ENCODE data around the gene HBG2. TPM values are rescaled to one million over a fixed set of nuclear protein-coding genes. Genes with fewer than 3 reads are reported as not detected.
A peak's percentile ranks its signal among the peaks of the same experiment; 100 is the strongest.
"Not testable (repeated sequence)": the region's sequence is repeated elsewhere in the genome, so short reads cannot be mapped to it uniquely, and the experiment has no call there.

Gene HBG2
- total RNA-seq, 1 donor from 2014 or later, result 2,646 TPM

DNA sequence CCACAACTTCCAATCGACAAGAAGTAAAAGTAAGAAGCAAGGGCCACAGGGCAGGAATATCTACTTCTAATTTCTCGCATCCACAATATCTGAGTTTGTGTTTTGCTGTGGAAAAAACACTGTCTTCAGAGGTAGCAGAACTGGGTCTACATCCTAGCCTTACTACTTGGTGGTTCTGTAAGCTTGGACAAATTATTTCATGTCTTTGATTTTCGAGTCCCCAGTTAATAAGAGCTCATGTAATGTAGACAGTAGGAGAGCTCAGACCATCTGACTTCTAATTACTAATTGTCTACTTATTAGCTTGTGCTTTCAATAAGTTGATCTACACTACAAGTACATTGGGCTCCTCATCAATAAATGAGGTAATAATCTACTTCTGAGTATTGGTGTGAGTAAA is 28.5 kb upstream of the HBG2 start:
- no peak for DNase-seq (ENCODE audit: low spot score in 2 of 2)
- no peak for FAIRE-seq

DNA sequence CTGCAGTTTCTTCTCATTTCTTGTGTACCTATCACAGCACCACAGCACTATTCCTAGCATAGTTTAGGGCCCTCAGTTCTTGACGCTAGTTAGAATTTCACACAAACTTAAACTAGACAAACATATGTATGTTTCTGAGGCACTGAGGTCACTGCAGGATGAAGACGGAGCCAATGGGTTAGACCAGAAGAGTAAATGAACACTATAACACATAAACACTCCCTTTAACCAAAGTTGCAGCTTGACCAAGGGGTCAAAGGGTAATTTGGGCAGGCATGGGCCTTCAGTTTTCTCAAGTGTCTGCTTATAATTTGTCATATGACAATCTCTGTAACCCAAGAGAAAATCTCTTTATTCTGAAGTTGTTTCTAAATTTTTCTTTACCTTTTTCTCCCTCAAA is 28.0 kb upstream of the HBG2 start:
- DNase-seq (ENCODE audit: low spot score in 2 of 2) (no peak), FAIRE-seq (no peak)

- FAIRE-seq (no peak), DNase-seq (ENCODE audit: low spot score in 2 of 2) (no peak)
These were observed 27.0 kb upstream of the HBG2 start for GRCh38 chr11:5281596-5281995.

GRCh38 chr11:5280582-5281102 is 26.1 kb upstream of the HBG2 start:
- DNase-seq (ENCODE audit: low spot score in 2 of 2), result peak in 1 of 2 donors; percentile 23
- no peak for FAIRE-seq

DNA sequence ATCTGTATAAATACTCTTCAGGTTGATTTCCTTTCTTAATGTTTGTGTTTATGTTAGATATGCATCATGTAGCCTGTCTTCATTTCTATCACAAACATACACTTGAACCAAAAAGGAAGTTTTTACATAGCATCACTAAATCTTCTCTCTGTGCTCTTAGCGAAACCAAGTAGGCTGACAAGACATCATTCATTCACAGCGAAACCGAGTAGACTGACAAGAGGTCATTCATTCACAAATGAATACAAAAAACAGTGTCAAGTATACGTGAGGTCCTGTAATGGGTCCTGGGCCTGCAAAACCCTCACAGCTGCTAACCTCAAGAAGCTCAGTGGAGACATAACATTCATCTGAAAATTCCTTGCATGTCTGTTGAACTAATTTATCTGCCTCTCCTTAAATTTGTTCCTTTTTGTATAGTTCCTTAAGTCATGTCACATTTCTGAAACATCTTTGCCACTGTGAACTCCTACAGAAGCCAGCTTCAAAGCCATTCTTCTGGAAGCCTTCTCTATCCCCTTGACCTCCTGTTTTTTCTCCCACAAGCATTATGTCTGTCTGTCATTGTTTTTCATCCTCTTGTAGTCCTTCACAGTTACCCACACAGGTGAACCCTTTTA is 25.0 kb upstream of the HBG2 start:
- no peak for FAIRE-seq
- DNase-seq (ENCODE audit: low spot score in 2 of 2), result no peak

DNA sequence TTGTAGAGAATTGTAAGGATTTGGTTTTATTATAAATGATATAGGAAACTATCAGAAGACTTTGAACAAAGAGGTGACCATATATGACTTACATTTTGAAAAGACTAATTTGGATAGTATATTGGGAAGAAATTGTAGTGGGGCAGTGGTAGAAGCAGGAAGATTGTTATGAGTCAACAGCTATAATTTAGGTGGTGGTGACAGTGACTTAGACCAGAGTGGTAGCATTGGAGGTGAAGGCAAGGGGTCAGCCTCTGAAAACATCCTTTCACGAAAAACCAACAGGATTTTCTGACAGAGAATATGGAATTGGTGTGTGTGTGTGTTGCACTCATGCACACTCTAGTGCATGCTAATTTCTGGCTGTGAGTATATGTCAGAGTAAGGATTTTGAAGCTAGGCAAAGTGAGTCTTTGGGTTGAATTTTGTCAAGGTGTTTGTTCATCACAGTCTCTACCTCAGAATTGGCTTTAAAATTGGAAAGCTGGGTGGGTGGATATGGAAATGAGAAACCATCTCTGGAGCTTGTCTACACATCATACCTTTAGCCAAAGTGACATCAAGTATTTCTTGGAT is 23.3 kb upstream of the HBG2 start:
- FAIRE-seq, result no peak
- no peak for DNase-seq (ENCODE audit: low spot score in 2 of 2)

- FAIRE-seq (no peak), DNase-seq (ENCODE audit: low spot score in 2 of 2) (no peak)
These were observed 22.1 kb upstream of the HBG2 start for GRCh38 chr11:5276697-5277096.

DNA sequence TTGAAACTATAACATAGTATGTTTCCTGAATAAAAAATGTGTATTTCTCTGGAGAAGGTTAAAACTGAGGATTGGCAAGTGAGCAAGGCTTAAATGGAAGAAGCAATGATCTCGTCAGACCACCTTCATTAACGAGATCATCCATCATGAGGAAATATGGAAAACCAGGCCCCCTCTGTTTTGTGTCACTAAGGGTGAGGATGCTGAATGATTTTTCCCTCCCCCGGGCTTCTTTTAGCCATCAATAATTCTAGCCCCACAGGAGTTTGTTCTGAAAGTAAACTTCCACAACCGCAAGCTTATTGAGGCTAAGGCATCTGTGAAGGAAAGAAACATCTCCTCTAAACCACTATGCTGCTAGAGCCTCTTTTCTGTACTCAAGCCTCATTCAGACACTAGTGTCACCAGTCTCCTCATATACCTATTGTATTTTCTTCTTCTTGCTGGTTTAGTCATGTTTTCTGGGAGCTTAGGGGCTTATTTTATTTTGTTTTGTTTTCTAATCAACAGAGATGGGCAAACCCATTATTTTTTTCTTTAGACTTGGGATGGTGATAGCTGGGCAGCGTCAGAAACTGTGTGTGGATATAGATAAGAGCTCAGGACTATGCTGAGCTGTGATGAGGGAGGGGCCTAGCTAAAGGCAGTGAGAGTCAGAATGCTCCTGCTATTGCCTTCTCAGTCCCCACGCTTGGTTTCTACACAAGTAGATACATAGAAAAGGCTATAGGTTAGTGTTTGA is 21.0 kb upstream of the HBG2 start:
- no peak for FAIRE-seq
- DNase-seq (ENCODE audit: low spot score in 2 of 2), result no peak

DNA sequence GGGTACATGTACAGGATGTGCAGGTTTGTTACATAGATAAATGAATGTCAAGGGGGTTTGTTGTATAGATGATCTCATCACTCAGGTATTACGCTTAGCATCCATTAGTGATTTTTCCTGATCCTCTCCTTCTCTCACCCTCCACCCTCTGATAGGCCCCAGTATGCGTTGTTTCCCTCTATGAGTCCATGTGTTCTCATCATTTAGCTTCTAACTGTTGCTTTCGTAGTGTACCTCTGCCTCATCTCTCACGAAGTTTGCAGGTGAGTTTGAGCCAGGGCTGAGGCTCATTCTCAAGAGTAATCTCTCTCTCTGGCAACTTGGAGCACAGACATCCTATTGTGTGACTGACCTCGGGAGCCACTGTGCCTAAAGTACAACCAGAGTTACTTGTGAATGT is 19.8 kb upstream of the HBG2 start:
- FAIRE-seq, result no peak
- no peak for DNase-seq (ENCODE audit: low spot score in 2 of 2)

GRCh38 chr11:5272395-5273017 is 17.9 kb upstream of the HBG2 start:
- no peak for DNase-seq (ENCODE audit: low spot score in 2 of 2)
- no peak for FAIRE-seq

DNA sequence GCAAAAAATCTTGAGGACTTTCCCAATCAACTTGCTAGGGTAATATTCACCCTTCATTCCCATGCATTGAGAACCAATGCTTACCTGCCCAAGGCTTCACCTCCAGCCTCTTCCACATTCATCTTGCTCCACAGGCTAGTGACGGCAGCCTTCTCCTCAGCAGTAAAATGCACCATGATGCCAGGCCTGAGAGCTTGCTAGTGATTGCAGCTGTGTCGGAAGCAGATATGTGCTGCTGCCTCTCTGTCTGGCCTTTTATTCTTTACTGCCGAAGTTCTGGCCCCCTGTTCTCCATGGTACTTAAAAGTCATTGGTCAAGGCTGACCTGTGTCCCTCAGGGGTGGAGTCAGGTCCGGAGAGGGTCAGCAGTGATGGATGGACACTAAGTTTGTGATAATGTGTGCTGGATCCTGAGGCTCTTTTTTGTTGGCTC is 15.2 kb upstream of the HBG2 start, which contains the start of gene HBE1:
HBE1 (minus strand) TSS at position 231 of the 433 bp plus-strand sequence; CDS start at position 176, 55 bp downstream.
- FAIRE-seq, result no peak

DNA sequence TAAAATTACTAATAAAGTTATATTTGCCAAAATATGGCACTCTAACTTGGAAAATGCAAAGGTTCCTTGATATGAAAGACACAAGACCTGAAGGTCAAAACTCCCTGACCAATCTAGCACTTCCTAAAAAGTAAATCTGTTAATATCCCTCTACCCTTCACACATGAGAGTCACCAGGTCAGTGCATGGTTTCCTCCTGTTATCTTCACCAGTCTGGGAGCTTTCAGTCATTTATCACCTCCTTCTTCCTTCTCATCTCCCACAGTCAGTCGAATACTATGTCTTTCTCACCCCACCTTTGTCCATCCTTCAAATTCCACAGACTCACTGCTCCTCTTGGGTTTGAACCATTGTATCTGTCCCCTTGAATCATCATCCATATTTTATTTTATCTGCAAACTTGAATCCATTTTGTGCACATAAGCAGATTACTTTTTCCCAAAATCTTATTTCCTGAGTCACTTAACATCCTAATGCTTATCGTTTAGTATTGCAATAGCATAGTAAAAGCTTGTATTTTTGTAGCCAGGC is 12.5 kb upstream of the HBG2 start:
- FAIRE-seq, result no peak
- DNase-seq (ENCODE audit: low spot score in 2 of 2), result no peak

More for the DNA sequence above, 15.2 kb upstream of the HBG2 start, which contains the start of gene HBE1:
- DNase-seq (ENCODE audit: low spot score in 2 of 2), result no peak

DNA sequence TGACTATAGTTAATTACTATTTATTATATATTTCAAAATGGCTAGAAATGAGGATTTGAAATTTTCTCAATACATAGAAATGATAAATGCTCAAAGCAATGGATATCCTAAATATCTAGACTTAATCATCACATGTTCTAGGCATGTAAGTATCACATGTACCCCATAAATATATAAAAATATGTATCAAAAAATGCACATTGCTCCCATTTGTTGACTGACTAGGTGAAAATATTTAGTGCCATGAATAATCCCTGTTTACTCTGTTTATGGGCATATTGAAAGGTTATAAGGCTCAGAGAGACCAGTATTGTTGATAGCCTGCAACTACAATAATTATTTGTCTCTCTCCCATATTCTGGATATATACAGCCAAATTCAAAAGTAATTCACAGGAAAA is 12.0 kb upstream of the HBG2 start:
- DNase-seq (ENCODE audit: low spot score in 2 of 2) (no peak), FAIRE-seq (no peak)

- no peak for DNase-seq (ENCODE audit: low spot score in 2 of 2)
These were observed 11.3 kb upstream of the HBG2 start for GRCh38 chr11:5265832-5266231.

GRCh38 chr11:5258543-5259262 is 4.1 kb upstream of the HBG2 start:
- DNase-seq (ENCODE audit: low spot score in 2 of 2), result no peak
- no peak for FAIRE-seq

More at GRCh38 chr11:5265832-5266231, 11.3 kb upstream of the HBG2 start:
- no peak for FAIRE-seq

GRCh38 chr11:5257296-5257695 is 2.7 kb upstream of the HBG2 start:
- FAIRE-seq (no peak), DNase-seq (ENCODE audit: low spot score in 2 of 2) (no peak)

DNA sequence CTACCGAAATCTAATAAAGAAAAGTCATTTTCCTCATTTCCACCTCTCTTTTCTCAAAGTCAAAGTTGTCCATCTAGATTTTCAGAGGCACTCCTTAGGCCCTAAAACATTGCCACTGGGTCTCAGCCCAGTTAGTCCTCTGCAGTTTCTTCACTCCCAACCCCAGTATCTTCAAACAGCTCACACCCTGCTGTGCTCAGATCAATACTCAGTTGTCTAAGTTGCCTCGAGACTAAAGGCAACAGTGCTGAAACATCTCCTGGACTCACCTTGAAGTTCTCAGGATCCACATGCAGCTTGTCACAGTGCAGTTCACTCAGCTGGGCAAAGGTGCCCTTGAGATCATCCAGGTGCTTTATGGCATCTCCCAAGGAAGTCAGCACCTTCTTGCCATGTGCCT is 558 bp downstream of the HBG2 start:
- not testable (repeated sequence) for FAIRE-seq

GRCh38 chr11:5253440-5253839 is 1.1 kb downstream of the HBG2 start:
- not testable (repeated sequence) for DNase-seq (ENCODE audit: low spot score in 2 of 2); FAIRE-seq

More for the DNA sequence above, 558 bp downstream of the HBG2 start:
- not testable (repeated sequence) for DNase-seq (ENCODE audit: low spot score in 2 of 2)

- no peak for DNase-seq (ENCODE audit: low spot score in 2 of 2)
- no peak for FAIRE-seq
These were observed 1.7 kb downstream of the HBG2 start for GRCh38 chr11:5252919-5253265.
